ENCODE results near the gene TRMT61B. TPM values are rescaled to one million over a fixed set of nuclear protein-coding genes. Genes with fewer than 3 reads are reported as not detected.

Gene TRMT61B
- total and polyA plus RNA-seq, 9 of the 15 experiments (the other 6 are each of a cell fraction or from before 2014, with no cell fraction given): 13.2 to 28.3 (median 19.5) TPM

DNA sequence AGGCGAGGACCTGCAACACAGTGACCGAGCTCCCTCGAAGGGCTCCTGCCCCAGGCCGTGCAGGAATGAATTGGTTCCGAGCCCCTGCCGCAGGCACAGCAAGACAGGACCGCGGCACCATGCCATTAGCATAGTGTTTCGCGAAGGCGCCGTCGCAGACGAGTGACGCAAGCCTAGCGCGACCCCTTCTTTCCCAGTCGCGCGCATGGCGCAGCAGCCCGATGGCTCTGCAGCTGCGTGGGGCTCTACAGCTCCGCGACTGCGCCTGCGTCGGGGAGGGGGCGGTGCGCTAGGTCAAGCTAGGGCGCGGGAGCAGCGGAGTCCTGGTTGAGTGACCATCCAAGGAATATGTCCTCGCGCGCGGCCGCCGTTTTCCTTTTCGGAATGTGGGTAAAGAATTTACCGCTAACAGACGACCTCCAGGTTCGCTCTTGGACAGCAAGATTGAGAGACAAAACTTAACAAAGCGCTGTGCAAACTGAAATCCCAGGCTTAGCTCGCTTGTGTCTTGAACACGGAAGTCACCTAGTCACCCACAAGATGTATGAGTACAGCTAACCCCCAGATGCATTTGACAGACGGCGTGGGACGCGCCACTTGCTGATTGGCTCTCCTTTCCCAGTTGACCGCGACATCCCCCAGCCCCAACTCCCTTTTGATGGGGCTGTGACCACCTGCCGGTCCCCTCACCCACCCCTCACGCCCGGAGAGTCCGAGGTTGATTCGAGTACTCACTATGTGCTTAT is at the start of gene TRMT61B (continued):
- TF ChIP-seq, protein P1, sequence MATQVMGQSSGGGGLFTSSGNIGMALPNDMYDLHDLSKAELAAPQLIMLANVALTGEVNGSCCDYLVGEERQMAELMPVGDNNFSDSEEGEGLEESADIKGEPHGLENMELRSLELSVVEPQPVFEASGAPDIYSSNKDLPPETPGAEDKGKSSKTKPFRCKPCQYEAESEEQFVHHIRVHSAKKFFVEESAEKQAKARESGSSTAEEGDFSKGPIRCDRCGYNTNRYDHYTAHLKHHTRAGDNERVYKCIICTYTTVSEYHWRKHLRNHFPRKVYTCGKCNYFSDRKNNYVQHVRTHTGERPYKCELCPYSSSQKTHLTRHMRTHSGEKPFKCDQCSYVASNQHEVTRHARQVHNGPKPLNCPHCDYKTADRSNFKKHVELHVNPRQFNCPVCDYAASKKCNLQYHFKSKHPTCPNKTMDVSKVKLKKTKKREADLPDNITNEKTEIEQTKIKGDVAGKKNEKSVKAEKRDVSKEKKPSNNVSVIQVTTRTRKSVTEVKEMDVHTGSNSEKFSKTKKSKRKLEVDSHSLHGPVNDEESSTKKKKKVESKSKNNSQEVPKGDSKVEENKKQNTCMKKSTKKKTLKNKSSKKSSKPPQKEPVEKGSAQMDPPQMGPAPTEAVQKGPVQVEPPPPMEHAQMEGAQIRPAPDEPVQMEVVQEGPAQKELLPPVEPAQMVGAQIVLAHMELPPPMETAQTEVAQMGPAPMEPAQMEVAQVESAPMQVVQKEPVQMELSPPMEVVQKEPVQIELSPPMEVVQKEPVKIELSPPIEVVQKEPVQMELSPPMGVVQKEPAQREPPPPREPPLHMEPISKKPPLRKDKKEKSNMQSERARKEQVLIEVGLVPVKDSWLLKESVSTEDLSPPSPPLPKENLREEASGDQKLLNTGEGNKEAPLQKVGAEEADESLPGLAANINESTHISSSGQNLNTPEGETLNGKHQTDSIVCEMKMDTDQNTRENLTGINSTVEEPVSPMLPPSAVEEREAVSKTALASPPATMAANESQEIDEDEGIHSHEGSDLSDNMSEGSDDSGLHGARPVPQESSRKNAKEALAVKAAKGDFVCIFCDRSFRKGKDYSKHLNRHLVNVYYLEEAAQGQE (IDR thresholded peaks at IDR 0.05; ENCODE audit: borderline replicate concordance): no peak
- TF ChIP-seq, protein P1 (CRISPR knock-in tag; IDR thresholded peaks at IDR 0.05; ENCODE audit: low read depth): peak; percentile 48; the same call in 1 of the 2 replicates
- TF ChIP-seq, protein P2, sequence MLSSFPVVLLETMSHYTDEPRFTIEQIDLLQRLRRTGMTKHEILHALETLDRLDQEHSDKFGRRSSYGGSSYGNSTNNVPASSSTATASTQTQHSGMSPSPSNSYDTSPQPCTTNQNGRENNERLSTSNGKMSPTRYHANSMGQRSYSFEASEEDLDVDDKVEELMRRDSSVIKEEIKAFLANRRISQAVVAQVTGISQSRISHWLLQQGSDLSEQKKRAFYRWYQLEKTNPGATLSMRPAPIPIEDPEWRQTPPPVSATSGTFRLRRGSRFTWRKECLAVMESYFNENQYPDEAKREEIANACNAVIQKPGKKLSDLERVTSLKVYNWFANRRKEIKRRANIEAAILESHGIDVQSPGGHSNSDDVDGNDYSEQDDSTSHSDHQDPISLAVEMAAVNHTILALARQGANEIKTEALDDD (IDR thresholded peaks at IDR 0.05): peak; percentile 82; the same call in 1 of the 2 replicates
- no peak for TF ChIP-seq OTX1 (CRISPR knock-in tag; IDR thresholded peaks at IDR 0.05)
- peak; percentile 74; the same call in 1 of the 2 replicates for TF ChIP-seq MBD2 (IDR thresholded peaks at IDR 0.05; ENCODE audit: borderline replicate concordance, low read depth)
- peak; percentile 74; the same call in 1 of the 2 replicates for TF ChIP-seq CEBPG (CRISPR knock-in tag; IDR thresholded peaks at IDR 0.05)
- TF ChIP-seq CEBPG (tag; conservative IDR thresholded peaks at IDR 0.05 in 1 of 2, IDR thresholded peaks at IDR 0.05 in 1 of 2): peak; percentile 43 to 67; a peak in 3 of 4 replicates
- peak; percentile 55; the same call in 1 of the 2 replicates for TF ChIP-seq ZC3H11A (IDR thresholded peaks at IDR 0.05; ENCODE audit: low read depth, low read length)
- peak; percentile 42 for TF ChIP-seq NFYB (IDR thresholded peaks at IDR 0.05; ENCODE audit: extremely low read depth, insufficient read length)
- TF ChIP-seq, protein P3, sequence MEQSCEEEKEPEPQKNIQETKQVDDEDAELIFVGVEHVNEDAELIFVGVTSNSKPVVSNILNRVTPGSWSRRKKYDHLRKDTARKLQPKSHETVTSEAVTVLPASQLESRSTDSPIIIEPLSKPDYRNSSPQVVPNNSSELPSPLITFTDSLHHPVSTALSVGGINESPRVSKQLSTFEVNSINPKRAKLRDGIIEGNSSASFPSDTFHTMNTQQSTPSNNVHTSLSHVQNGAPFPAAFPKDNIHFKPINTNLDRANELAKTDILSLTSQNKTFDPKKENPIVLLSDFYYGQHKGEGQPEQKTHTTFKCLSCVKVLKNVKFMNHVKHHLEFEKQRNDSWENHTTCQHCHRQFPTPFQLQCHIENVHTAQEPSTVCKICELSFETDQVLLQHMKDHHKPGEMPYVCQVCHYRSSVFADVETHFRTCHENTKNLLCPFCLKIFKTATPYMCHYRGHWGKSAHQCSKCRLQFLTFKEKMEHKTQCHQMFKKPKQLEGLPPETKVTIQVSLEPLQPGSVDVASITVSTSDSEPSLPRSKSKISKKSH (CRISPR knock-in tag; IDR thresholded peaks at IDR 0.05): no peak
- TF ChIP-seq DPF2 (IDR thresholded peaks at IDR 0.05): peak; percentile 46; the same call in 1 of the 2 replicates
- peak; percentile 63; the same call in 1 of the 2 replicates for TF ChIP-seq BACH1 (tag; IDR thresholded peaks at IDR 0.05)
- TF ChIP-seq BRCA1 (IDR thresholded peaks at IDR 0.05): no peak
- TF ChIP-seq BRCA1 (CRISPR knock-in tag; IDR thresholded peaks at IDR 0.05): no peak
- peak; percentile 79; the same call in 1 of the 2 replicates for TF ChIP-seq JUN (IDR thresholded peaks at IDR 0.05; ENCODE audit: borderline replicate concordance, low read depth, low read length)
- peak; percentile 87; the same call in 1 of the 2 replicates for TF ChIP-seq JUN (CRISPR knock-in tag; IDR thresholded peaks at IDR 0.05; ENCODE audit: borderline replicate concordance)
- TF ChIP-seq SAFB (IDR thresholded peaks at IDR 0.05; ENCODE audit: borderline replicate concordance, low read depth, low read length): no peak
- no peak for TF ChIP-seq PTTG1 (tag; IDR thresholded peaks at IDR 0.05; ENCODE audit: low read depth)
